ENCODE measurements around the gene DYNC1I2.

DYNC1I2 gene

GRCh38 chr2:171778515-171778914, 91.2 kb downstream of the DYNC1I2 start:
- Histone ChIP-seq H3K9me3 (ENCODE audit: low read depth, low read length) (no peaks in the 10 kb centered on the region; the same call in 1 of the 2 replicates), H3K36me3 (ENCODE audit: insufficient read depth, low read length) (peaks cover 18% of the 10 kb centered on the region), H3K27ac (no peak overlapping the region), H3K9ac (ENCODE audit: insufficient read length) (no peak overlapping the region), H3K4me3 (no peak overlapping the region)
- DNase-seq (ENCODE audit: low read depth, low spot score) = no peak
- no peak for TF ChIP-seq FOXP2 (optimal IDR thresholded peaks at IDR 0.05; ENCODE audit: control extremely low read depth, extremely low read length, insufficient read depth)
- TF ChIP-seq POLR2AphosphoS5 (IDR thresholded peaks at IDR 0.05; ENCODE audit: borderline replicate concordance, low read depth, low read length) = no peak
- no peak for TF ChIP-seq EZH2 (IDR thresholded peaks at IDR 0.05)

DNA sequence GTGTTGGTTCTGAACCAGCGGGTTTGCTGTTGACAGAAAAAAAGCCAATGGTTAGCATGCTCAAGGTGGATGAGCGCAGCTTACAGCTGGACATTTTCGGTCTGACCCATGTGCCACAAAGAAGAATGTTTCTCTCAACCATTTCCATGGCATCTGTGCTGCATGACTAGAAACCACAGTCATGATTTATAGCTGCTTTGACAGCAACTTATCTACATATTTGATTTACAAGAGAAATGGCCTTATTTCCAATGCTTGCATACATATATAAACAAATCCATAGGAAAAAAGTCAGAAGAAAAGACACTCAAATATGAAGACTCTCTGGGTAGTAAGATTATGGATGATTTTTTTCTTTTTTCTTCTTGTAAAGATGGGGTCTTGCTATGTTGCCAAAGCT, 98.2 kb downstream of the DYNC1I2 start:
- TF ChIP-seq EZH2 (IDR thresholded peaks at IDR 0.05) (no peak), POLR2AphosphoS5 (IDR thresholded peaks at IDR 0.05; ENCODE audit: borderline replicate concordance, low read depth, low read length) (no peak), FOXP2 (optimal IDR thresholded peaks at IDR 0.05; ENCODE audit: control extremely low read depth, extremely low read length, insufficient read depth) (no peak)
- Histone ChIP-seq H3K27ac (no peak overlapping the region), H3K4me3 (no peak overlapping the region), H3K9me3 (ENCODE audit: low read depth, low read length) (no peaks in the 10 kb centered on the region; the same call in 1 of the 2 replicates), H3K36me3 (ENCODE audit: insufficient read depth, low read length) (peaks cover 50% of the 10 kb centered on the region), H3K9ac (ENCODE audit: insufficient read length) (no peak overlapping the region)
- no peak for DNase-seq (ENCODE audit: low read depth, low spot score)

GRCh38 chr2:171787333-171788072, 100.2 kb downstream of the DYNC1I2 start:
- DNase-seq (ENCODE audit: low read depth, low spot score) = no peak
- Histone ChIP-seq H3K27ac (no peak overlapping the region), H3K9ac (ENCODE audit: insufficient read length) (no peak overlapping the region), H3K36me3 (ENCODE audit: insufficient read depth, low read length) (peaks cover 44% of the 10 kb centered on the region), H3K4me3 (no peak overlapping the region), H3K9me3 (ENCODE audit: low read depth, low read length) (no peaks in the 10 kb centered on the region)
- TF ChIP-seq FOXP2 (optimal IDR thresholded peaks at IDR 0.05; ENCODE audit: control extremely low read depth, extremely low read length, insufficient read depth) (no peak), POLR2AphosphoS5 (IDR thresholded peaks at IDR 0.05; ENCODE audit: borderline replicate concordance, low read depth, low read length) (no peak)

- Histone ChIP-seq H3K9me3 (ENCODE audit: low read depth, low read length) (no peaks in the 10 kb centered on the region), H3K4me3 (no peak overlapping the region), H3K36me3 (ENCODE audit: insufficient read depth, low read length) (peaks cover 36% of the 10 kb centered on the region), H3K27ac (no peak overlapping the region), H3K9ac (ENCODE audit: insufficient read length) (no peak overlapping the region)
- DNase-seq (ENCODE audit: low read depth, low spot score) = no peak
- no peak for TF ChIP-seq EZH2 (IDR thresholded peaks at IDR 0.05)
- no peak for TF ChIP-seq FOXP2 (optimal IDR thresholded peaks at IDR 0.05; ENCODE audit: control extremely low read depth, extremely low read length, insufficient read depth)
- no peak for TF ChIP-seq POLR2AphosphoS5 (IDR thresholded peaks at IDR 0.05; ENCODE audit: borderline replicate concordance, low read depth, low read length)
These were observed 101.2 kb downstream of the DYNC1I2 start for GRCh38 chr2:171788316-171788993.

DNA sequence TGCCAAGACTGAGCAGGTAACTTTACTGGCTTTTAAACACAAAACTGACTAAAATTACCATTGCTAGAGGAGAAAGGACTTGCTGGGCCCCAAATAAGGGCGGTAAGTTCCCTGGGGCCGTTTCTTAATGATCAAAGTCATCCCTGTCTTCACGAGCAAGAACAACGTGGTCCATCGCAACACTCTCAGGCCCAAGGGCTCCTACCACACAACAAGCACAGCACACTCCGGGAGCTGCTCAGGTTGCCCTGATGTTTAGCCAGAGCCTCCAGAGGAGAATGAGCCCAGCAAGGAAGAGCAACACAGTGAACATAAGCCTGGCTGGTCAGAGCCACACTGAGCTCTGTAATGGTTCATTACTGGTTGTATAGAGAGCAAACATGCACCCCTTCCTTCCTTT, 102.7 kb downstream of the DYNC1I2 start:
- no peak for DNase-seq (ENCODE audit: low read depth, low spot score)
- Histone ChIP-seq H3K9me3 (ENCODE audit: low read depth, low read length) (no peaks in the 10 kb centered on the region), H3K36me3 (ENCODE audit: insufficient read depth, low read length) (peaks cover 22% of the 10 kb centered on the region), H3K4me3 (no peak overlapping the region), H3K9ac (ENCODE audit: insufficient read length) (no peak overlapping the region), H3K27ac (no peak overlapping the region)
- TF ChIP-seq POLR2AphosphoS5 (IDR thresholded peaks at IDR 0.05; ENCODE audit: borderline replicate concordance, low read depth, low read length) = no peak
- no peak for TF ChIP-seq EZH2 (IDR thresholded peaks at IDR 0.05)
- no peak for TF ChIP-seq FOXP2 (optimal IDR thresholded peaks at IDR 0.05; ENCODE audit: control extremely low read depth, extremely low read length, insufficient read depth)

- DNase-seq (ENCODE audit: low read depth, low spot score) = no peak
- peaks cover 13% of the 10 kb centered on the region; the same call in 1 of the 2 replicates for H3K36me3 ChIP-seq (ENCODE audit: insufficient read depth, low read length)
- H3K9me3 ChIP-seq (ENCODE audit: low read depth, low read length) = no peaks in the 10 kb centered on the region
- no peak overlapping the region for H3K9ac ChIP-seq (ENCODE audit: insufficient read length)
- TF ChIP-seq FOXP2 (optimal IDR thresholded peaks at IDR 0.05; ENCODE audit: control extremely low read depth, extremely low read length, insufficient read depth) (no peak), EZH2 (IDR thresholded peaks at IDR 0.05) (no peak), POLR2AphosphoS5 (IDR thresholded peaks at IDR 0.05; ENCODE audit: borderline replicate concordance, low read depth, low read length) (no peak)
- H3K27ac ChIP-seq = no peak overlapping the region
- H3K4me3 ChIP-seq = no peak overlapping the region
These were observed 104.1 kb downstream of the DYNC1I2 start for GRCh38 chr2:171791361-171791760.

GRCh38 chr2:171792157-171792556, 104.9 kb downstream of the DYNC1I2 start:
- DNase-seq (ENCODE audit: low read depth, low spot score) = no peak
- H3K9me3 ChIP-seq (ENCODE audit: low read depth, low read length) = no peaks in the 10 kb centered on the region
- H3K36me3 ChIP-seq (ENCODE audit: insufficient read depth, low read length) = peaks cover 6% of the 10 kb centered on the region; the same call in 1 of the 2 replicates
- H3K9ac ChIP-seq (ENCODE audit: insufficient read length) = no peak overlapping the region
- no peak overlapping the region for H3K27ac ChIP-seq
- no peak overlapping the region for H3K4me3 ChIP-seq
- no peak for TF ChIP-seq EZH2 (IDR thresholded peaks at IDR 0.05)
- no peak for TF ChIP-seq POLR2AphosphoS5 (IDR thresholded peaks at IDR 0.05; ENCODE audit: borderline replicate concordance, low read depth, low read length)
- no peak for TF ChIP-seq FOXP2 (optimal IDR thresholded peaks at IDR 0.05; ENCODE audit: control extremely low read depth, extremely low read length, insufficient read depth)

DNA sequence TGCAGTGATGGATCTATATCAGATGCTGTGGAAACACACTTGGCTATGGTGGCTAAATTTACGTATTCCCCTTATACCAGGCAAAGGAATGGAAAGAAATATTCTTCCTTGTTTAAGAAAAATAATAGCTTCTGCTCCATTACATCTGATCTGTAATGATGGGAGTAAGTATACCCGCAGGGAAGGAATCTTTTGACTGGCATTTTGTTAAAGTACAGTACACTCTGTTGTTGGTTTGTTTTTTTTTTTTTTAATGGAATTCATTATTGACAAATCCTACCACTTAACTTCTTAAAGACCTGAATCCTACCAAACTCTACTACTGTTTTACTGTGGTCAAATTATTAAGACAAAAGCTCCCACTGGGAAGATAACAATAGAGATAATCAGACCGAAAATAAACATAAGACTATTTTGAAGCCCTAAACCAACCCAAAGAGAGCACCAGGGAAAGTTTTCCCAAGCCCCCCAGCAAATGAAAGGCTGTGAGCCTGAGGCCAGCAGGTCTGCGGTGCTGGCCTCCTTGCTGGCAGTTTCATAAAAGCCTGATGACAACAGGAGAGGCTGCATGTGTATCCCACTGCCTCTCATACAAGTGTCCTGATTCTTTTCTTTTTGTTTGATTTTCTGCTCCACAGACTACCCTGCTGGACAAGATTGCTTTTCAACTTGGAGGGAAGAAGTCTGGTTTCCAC, 105.8 kb downstream of the DYNC1I2 start:
- H3K4me3 ChIP-seq = no peak overlapping the region
- no peak overlapping the region for H3K9ac ChIP-seq (ENCODE audit: insufficient read length)
- H3K9me3 ChIP-seq (ENCODE audit: low read depth, low read length) = no peaks in the 10 kb centered on the region
- no peak for DNase-seq (ENCODE audit: low read depth, low spot score)
- no peak for TF ChIP-seq POLR2AphosphoS5 (IDR thresholded peaks at IDR 0.05; ENCODE audit: borderline replicate concordance, low read depth, low read length)
- TF ChIP-seq EZH2 (IDR thresholded peaks at IDR 0.05) = no peak
- TF ChIP-seq FOXP2 (optimal IDR thresholded peaks at IDR 0.05; ENCODE audit: control extremely low read depth, extremely low read length, insufficient read depth) = no peak
- no peak overlapping the region for H3K27ac ChIP-seq
- H3K36me3 ChIP-seq (ENCODE audit: insufficient read depth, low read length) = no peaks in the 10 kb centered on the region
